Measurements from ENCODE around the gene NIM1K.
A peak's percentile ranks its signal among the peaks of the same experiment; 100 is the strongest.

The NIM1K gene

GRCh38 chr5:43309122-43309521, 117.1 kb downstream of the NIM1K start:
- no peak for TF ChIP-seq CTCF (IDR thresholded peaks at IDR 0.05; ENCODE audit: insufficient read depth, low read depth, low read length, missing control alignments)
- H3K4me3 ChIP-seq (ENCODE audit: low read depth, low read length) = peak overlapping the region; percentile 80; the same call in 1 of the 2 replicates
- DNase-seq (ENCODE audit: low read depth) = no peak

GRCh38 chr5:43309637-43310036, 117.6 kb downstream of the NIM1K start:
- no peak for DNase-seq (ENCODE audit: low read depth)
- TF ChIP-seq CTCF (IDR thresholded peaks at IDR 0.05; ENCODE audit: insufficient read depth, low read depth, low read length, missing control alignments) = no peak
- H3K4me3 ChIP-seq (ENCODE audit: low read depth, low read length) = peak overlapping the region; percentile 80

GRCh38 chr5:43312076-43312661, 120.1 kb downstream of the NIM1K start:
- no peak for TF ChIP-seq CTCF (IDR thresholded peaks at IDR 0.05; ENCODE audit: insufficient read depth, low read depth, low read length, missing control alignments)
- H3K4me3 ChIP-seq (ENCODE audit: low read depth, low read length) = peak overlapping the region; percentile 80
- no peak for DNase-seq (ENCODE audit: low read depth)

GRCh38 chr5:43312699-43313034, 120.6 kb downstream of the NIM1K start:
- peak overlapping the region; percentile 80 for H3K4me3 ChIP-seq (ENCODE audit: low read depth, low read length)
- no peak for TF ChIP-seq CTCF (IDR thresholded peaks at IDR 0.05; ENCODE audit: insufficient read depth, low read depth, low read length, missing control alignments)
- no peak for DNase-seq (ENCODE audit: low read depth)

GRCh38 chr5:43313035-43313853, 121.2 kb downstream of the NIM1K start, which contains the start of gene HMGCS1:
Gene HMGCS1 (minus strand): TSS chr5:43313412. CDS start chr5:43298965, 14,447 bp downstream.
- H3K4me3 ChIP-seq (ENCODE audit: low read depth, low read length) = peak within 1 kb of the TSS; percentile 80
- no peak for TF ChIP-seq CTCF (IDR thresholded peaks at IDR 0.05; ENCODE audit: insufficient read depth, low read depth, low read length, missing control alignments)
- DNase-seq (ENCODE audit: low read depth) = peak; percentile 100

DNA sequence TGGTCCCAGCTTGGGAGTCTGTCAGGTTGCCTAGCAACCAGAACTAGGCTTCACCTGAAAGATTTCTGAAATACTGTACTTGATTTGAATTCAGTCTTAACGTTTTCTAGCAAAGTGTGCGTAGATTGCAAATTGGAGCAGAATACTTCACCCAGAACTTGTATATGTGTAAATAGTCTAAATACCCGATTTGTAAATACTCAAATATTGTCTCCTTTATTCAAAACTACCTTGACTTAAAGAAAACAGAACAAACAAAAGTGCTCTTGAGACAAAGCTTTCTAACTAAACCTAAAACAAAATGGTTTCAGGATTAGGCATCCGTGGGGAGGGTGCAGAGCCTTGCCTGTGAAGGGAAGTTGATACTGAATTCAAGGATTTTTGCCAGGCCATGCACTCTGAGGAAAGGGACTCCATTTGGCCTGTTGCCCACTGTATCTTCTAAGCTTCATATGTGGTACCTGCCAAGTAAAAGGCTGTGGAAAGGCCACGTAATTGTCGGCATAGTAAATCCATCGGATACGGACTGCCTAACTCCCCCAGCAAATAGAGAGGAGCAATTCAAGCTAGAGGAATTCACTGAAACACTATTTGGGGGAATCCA, 121.9 kb downstream of the NIM1K start:
- TF ChIP-seq CTCF (IDR thresholded peaks at IDR 0.05; ENCODE audit: insufficient read depth, low read depth, low read length, missing control alignments) = no peak
- DNase-seq (ENCODE audit: low read depth) = peak; percentile 23
- peak overlapping the region; percentile 50 for H3K4me3 ChIP-seq (ENCODE audit: low read depth, low read length)

Data from GM12865 (cell line).